HepG2 (cell line): Measurements from ENCODE around the gene SLC27A3. TPM values are rescaled to one million over a fixed set of nuclear protein-coding genes. Genes with fewer than 3 reads are reported as not detected.
A peak's percentile ranks its signal among the peaks of the same experiment; 100 is the strongest.

ENCODE experiments used
- BHLHE40 ChIP-seq: IDR thresholded peaks from 2 replicates; pipeline ENCODE4 v1.6.1; 2011; ENCODE audit warnings: low read length, improper control_type of control experiment
- GATAD2A ChIP-seq: IDR thresholded peaks from 2 replicates; pipeline ENCODE4 v1.6.1; 2016
- HES4 ChIP-seq: sonication (generic); formaldehyde crosslinking; IDR thresholded peaks from 2 replicates; pipeline ENCODE4 v1.9.0; 2021; ENCODE audit warnings: mild to moderate bottlenecking, missing genetic modification reagents, borderline replicate concordance
- ISL2 ChIP-seq: sonication (generic); formaldehyde crosslinking; IDR thresholded peaks from 2 replicates; pipeline ENCODE4 v1.5.0; 2020; ENCODE audit warnings: missing genetic modification reagents
- NCOA1 ChIP-seq: sonication (generic); formaldehyde crosslinking; IDR thresholded peaks from 2 replicates; pipeline ENCODE4 v1.9.0; 2021; ENCODE audit warnings: missing genetic modification reagents
- NFE2L1 ChIP-seq: sonication (generic); formaldehyde crosslinking; IDR thresholded peaks from 2 replicates; pipeline ENCODE4 v1.4.0; 2020; ENCODE audit warnings: missing genetic modification reagents, mild to moderate bottlenecking, borderline replicate concordance
- POLR2A ChIP-seq, 2 experiments: IDR thresholded peaks; 2 replicates each; pipeline ENCODE4 v1.6.1; 2011; ENCODE audit warnings: low read depth in 2 of 2, low read length in 2 of 2, mild to moderate bottlenecking in 1 of 2, moderate library complexity in 1 of 2; ENCODE audit not compliant: insufficient read depth in 1 of 2
- SP5 ChIP-seq: IDR thresholded peaks from 2 replicates; pipeline ENCODE4 v1.6.1; 2016; ENCODE audit warnings: low read depth, borderline replicate concordance
- ZNF224 ChIP-seq: sonication (generic); formaldehyde crosslinking; IDR thresholded peaks from 2 replicates; pipeline ENCODE4 v1.5.0; 2020; ENCODE audit warnings: mild to moderate bottlenecking, missing genetic modification reagents
- ZNF34 ChIP-seq: sonication (generic); formaldehyde crosslinking; IDR thresholded peaks from 2 replicates; pipeline ENCODE4 v1.4.0; 2020; ENCODE audit warnings: mild to moderate bottlenecking, missing genetic modification reagents, borderline replicate concordance
- ZNF788 ChIP-seq: sonication (generic); formaldehyde crosslinking; IDR thresholded peaks from 2 replicates; pipeline ENCODE4 v1.5.0; 2020; ENCODE audit warnings: mild to moderate bottlenecking, missing genetic modification reagents, borderline replicate concordance
- polyA plus RNA-seq, 8 experiments: library from polyadenylated mRNA; depleted of rRNA in 3 of 8; stranded (reverse) in 7 of 8; unstranded in 1 of 8; fragments of >200 nt; fragmentation: Illumina TruSeq in 4 of 8; extraction: Trizol in 4 of 8; gene quantifications; 2 replicates each; pipeline versions ENCODE4 v1.2.1 to v1.2.3, GENCODE V29; 2011 to 2016; ENCODE audit warnings: low read depth in 4 of 8, missing spikeins in 1 of 8, mixed read lengths in 1 of 8; ENCODE audit not compliant: insufficient read depth in 1 of 8
- total RNA-seq, 5 experiments: library from RNA; depleted of rRNA; stranded (reverse); fragments of >200 nt; fragmentation: Illumina TruSeq; extraction: Trizol; gene quantifications; 2 replicates each; pipeline ENCODE4 v1.2.3, GENCODE V29; 2016; ENCODE audit warnings: low read depth in 1 of 5
- TF ChIP-seq, protein P1 (sequence below): sonication (generic); formaldehyde crosslinking; IDR thresholded peaks from 2 replicates; pipeline ENCODE4 v1.4.0; 2020; ENCODE audit warnings: missing genetic modification reagents
- TF ChIP-seq, protein P2 (sequence below): sonication (generic); formaldehyde crosslinking; IDR thresholded peaks from 2 replicates; pipeline ENCODE4 v1.5.0; 2020; ENCODE audit warnings: missing genetic modification reagents
- TF ChIP-seq, protein P3 (sequence below): sonication (generic); formaldehyde crosslinking; IDR thresholded peaks from 2 replicates; pipeline ENCODE4 v1.8.1; 2023; ENCODE audit warnings: mild to moderate bottlenecking, missing genetic modification reagents, borderline replicate concordance
- TF ChIP-seq, protein P4 (sequence below): sonication (generic); formaldehyde crosslinking; conservative IDR thresholded peaks from 2 replicates; pipeline ENCODE4 v1.4.0; 2020; ENCODE audit warnings: missing genetic modification reagents
- TF ChIP-seq, protein P5 (sequence below): sonication (generic); formaldehyde crosslinking; conservative IDR thresholded peaks from 2 replicates; pipeline ENCODE4 v1.8.1; 2023; ENCODE audit warnings: missing genetic modification reagents
- TF ChIP-seq, protein P6 (sequence below): sonication (generic); formaldehyde crosslinking; IDR thresholded peaks from 2 replicates; pipeline ENCODE4 v1.4.0; 2020; ENCODE audit warnings: mild to moderate bottlenecking, missing genetic modification reagents
- TF ChIP-seq, protein P7 (sequence below): sonication (generic); formaldehyde crosslinking; IDR thresholded peaks from 2 replicates; pipeline ENCODE4 v1.5.1; 2020; ENCODE audit warnings: mild to moderate bottlenecking, moderate library complexity, missing genetic modification reagents

SLC27A3 gene
- total and polyA plus RNA-seq, 2 of the 13 experiments (the other 11 are each of a cell fraction or from before 2014, with no cell fraction given): 4.3 to 10.3 TPM

DNA sequence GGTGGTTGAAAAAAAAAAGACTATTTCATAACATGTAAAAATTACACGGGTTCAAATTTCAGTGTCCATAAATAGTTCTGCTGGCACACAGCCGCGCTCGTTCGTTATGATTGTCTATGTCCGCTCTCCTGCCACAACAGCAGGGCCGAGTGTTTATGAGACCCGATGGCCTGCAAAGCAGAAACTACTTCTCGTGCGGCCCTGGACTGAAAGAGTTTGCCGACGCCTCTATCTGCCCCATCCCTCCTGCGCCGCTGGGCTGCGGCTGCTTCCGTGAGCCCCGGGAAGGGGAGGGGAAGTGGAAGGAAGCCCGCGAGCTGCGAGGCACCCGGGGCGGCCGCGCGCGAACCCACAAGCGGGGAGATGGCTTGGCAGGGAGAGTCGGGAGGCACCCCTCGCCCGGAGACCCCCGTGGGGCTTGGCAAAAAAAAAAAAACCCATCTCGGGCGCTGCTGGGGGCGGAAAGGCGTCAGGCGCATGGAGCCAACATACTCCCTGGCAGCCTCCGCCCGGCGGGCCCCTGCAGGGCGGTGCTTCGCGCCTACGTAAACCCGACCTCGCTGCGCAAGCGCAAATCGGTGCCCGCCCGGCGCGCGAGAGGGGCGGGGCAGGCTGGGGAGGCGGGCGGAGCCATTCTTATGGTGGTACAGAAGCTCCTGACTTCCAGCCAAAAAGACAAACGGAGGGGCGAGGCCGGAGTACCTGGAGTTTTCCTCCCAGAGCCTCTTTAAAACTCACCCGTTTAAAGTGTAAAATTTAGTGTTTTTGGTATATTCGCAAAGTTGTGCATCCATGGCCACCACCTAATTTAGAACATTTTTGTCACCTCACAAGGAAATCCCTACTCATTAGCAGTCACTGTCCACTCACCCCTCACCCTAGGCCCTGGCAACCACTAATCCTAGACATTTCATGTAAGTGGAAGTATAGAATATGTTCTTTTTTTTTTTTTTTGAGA lies 8.3 kb downstream of the SLC27A3 start (continued):
- TF ChIP-seq, protein P1, sequence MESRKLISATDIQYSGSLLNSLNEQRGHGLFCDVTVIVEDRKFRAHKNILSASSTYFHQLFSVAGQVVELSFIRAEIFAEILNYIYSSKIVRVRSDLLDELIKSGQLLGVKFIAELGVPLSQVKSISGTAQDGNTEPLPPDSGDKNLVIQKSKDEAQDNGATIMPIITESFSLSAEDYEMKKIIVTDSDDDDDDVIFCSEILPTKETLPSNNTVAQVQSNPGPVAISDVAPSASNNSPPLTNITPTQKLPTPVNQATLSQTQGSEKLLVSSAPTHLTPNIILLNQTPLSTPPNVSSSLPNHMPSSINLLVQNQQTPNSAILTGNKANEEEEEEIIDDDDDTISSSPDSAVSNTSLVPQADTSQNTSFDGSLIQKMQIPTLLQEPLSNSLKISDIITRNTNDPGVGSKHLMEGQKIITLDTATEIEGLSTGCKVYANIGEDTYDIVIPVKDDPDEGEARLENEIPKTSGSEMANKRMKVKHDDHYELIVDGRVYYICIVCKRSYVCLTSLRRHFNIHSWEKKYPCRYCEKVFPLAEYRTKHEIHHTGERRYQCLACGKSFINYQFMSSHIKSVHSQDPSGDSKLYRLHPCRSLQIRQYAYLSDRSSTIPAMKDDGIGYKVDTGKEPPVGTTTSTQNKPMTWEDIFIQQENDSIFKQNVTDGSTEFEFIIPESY (CRISPR knock-in tag): no peak
- TF ChIP-seq HES4 (CRISPR knock-in tag): peak; percentile 60; the same call in 1 of the 2 replicates
- no peak for TF ChIP-seq NFE2L1
- TF ChIP-seq, protein P2, sequence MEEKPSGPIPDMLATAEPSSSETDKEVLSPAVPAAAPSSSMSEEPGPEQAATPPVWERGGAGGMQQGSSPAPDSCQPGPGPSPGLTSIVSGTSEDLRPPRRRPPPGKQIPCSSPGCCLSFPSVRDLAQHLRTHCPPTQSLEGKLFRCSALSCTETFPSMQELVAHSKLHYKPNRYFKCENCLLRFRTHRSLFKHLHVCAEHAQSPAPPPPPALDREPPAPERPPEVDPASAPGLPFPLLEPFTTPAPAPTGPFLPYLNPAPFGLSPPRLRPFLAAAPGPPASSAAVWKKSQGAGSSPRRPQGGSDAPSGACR (CRISPR knock-in tag): peak; percentile 85; the same call in 1 of the 2 replicates
- TF ChIP-seq, protein P3, sequence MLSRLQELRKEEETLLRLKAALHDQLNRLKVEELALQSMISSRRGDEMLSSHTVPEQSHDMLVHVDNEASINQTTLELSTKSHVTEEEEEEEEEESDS (CRISPR knock-in tag): 0 out of 2 replicates have a peak, but pooled peaks have one; percentile 78
- no peak for TF ChIP-seq GATAD2A
- no peak for TF ChIP-seq BHLHE40
- TF ChIP-seq, protein P4, sequence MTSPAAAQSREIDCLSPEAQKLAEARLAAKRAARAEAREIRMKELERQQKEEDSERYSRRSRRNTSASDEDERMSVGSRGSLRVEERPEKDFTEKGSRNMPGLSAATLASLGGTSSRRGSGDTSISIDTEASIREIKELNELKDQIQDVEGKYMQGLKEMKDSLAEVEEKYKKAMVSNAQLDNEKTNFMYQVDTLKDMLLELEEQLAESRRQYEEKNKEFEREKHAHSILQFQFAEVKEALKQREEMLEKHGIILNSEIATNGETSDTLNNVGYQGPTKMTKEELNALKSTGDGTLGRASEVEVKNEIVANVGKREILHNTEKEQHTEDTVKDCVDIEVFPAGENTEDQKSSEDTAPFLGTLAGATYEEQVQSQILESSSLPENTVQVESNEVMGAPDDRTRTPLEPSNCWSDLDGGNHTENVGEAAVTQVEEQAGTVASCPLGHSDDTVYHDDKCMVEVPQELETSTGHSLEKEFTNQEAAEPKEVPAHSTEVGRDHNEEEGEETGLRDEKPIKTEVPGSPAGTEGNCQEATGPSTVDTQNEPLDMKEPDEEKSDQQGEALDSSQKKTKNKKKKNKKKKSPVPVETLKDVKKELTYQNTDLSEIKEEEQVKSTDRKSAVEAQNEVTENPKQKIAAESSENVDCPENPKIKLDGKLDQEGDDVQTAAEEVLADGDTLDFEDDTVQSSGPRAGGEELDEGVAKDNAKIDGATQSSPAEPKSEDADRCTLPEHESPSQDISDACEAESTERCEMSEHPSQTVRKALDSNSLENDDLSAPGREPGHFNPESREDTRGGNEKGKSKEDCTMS (CRISPR knock-in tag): no peak
- peak; percentile 95 for TF ChIP-seq ZNF224 (CRISPR knock-in tag)
- peak; percentile 79; the same call in 1 of the 2 replicates for TF ChIP-seq NCOA1
- TF ChIP-seq POLR2A (IDR thresholded peaks at IDR 0.05; ENCODE audit: insufficient read depth in 1 of 2, low read depth in 2 of 2, low read length in 2 of 2): peak; percentile 85 to 96
- TF ChIP-seq ZNF788 (CRISPR knock-in tag): peak; percentile 65; the same call in 1 of the 2 replicates
- TF ChIP-seq, protein P5, sequence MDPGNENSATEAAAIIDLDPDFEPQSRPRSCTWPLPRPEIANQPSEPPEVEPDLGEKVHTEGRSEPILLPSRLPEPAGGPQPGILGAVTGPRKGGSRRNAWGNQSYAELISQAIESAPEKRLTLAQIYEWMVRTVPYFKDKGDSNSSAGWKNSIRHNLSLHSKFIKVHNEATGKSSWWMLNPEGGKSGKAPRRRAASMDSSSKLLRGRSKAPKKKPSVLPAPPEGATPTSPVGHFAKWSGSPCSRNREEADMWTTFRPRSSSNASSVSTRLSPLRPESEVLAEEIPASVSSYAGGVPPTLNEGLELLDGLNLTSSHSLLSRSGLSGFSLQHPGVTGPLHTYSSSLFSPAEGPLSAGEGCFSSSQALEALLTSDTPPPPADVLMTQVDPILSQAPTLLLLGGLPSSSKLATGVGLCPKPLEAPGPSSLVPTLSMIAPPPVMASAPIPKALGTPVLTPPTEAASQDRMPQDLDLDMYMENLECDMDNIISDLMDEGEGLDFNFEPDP (CRISPR knock-in tag): no peak
- TF ChIP-seq, protein P6, sequence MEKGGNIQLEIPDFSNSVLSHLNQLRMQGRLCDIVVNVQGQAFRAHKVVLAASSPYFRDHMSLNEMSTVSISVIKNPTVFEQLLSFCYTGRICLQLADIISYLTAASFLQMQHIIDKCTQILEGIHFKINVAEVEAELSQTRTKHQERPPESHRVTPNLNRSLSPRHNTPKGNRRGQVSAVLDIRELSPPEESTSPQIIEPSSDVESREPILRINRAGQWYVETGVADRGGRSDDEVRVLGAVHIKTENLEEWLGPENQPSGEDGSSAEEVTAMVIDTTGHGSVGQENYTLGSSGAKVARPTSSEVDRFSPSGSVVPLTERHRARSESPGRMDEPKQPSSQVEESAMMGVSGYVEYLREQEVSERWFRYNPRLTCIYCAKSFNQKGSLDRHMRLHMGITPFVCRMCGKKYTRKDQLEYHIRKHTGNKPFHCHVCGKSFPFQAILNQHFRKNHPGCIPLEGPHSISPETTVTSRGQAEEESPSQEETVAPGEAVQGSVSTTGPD: no peak
- TF ChIP-seq SP5 (CRISPR knock-in tag): peak; percentile 62
- TF ChIP-seq, protein P7, sequence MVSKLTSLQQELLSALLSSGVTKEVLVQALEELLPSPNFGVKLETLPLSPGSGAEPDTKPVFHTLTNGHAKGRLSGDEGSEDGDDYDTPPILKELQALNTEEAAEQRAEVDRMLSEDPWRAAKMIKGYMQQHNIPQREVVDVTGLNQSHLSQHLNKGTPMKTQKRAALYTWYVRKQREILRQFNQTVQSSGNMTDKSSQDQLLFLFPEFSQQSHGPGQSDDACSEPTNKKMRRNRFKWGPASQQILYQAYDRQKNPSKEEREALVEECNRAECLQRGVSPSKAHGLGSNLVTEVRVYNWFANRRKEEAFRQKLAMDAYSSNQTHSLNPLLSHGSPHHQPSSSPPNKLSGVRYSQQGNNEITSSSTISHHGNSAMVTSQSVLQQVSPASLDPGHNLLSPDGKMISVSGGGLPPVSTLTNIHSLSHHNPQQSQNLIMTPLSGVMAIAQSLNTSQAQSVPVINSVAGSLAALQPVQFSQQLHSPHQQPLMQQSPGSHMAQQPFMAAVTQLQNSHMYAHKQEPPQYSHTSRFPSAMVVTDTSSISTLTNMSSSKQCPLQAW (CRISPR knock-in tag): peak; percentile 79
- no peak for TF ChIP-seq ZNF34 (CRISPR knock-in tag)
- peak; percentile 60 for TF ChIP-seq ISL2 (CRISPR knock-in tag)
